ENCODE data around the gene PTEN.

- no peak for TF ChIP-seq CTCF (IDR thresholded peaks at IDR 0.05)
- no peak for TF ChIP-seq POLR2A (IDR thresholded peaks at IDR 0.05)
Measured at GRCh38 chr10:87875929-87876571, 12.6 kb downstream of the PTEN start.

Data from adrenal gland (tissue), 5 donors.